GM19467 (cell line): ENCODE data around the gene PARP3.
A peak's percentile ranks its signal among the peaks of the same experiment; 100 is the strongest.
"Not testable (repeated sequence)": the region's sequence is repeated elsewhere in the genome, so short reads cannot be mapped to it uniquely, and the experiment has no call there.

Source experiments
- ATAC-seq: cut with Tn5 transposase; IDR thresholded peaks from one replicate; pipeline ENCODE4 v1.9.1; 2021; ENCODE audit warnings: mild to moderate bottlenecking, moderate library complexity; ENCODE audit not compliant: unreplicated experiment

PARP3 gene

GRCh38 chr3:51941798-51942602, at the start of gene PARP3, which contains the start of gene RRP9:
Gene PARP3 (plus strand): TSS chr3:51942363. CDS start chr3:51943356, 993 bp downstream.
Gene RRP9 (minus strand): TSS chr3:51941904. CDS start chr3:51941867, 37 bp downstream.
- ATAC-seq = peak; percentile 90

GRCh38 chr3:51894391-51894790, 47.8 kb upstream of the PARP3 start:
- ATAC-seq = no peak

GRCh38 chr3:51894939-51895338, 47.2 kb upstream of the PARP3 start:
- no peak for ATAC-seq

- ATAC-seq = no peak
Measured at GRCh38 chr3:51896607-51897305, 45.4 kb upstream of the PARP3 start.

GRCh38 chr3:51897391-51897790, 44.8 kb upstream of the PARP3 start:
- no peak for ATAC-seq

GRCh38 chr3:51900043-51900442, 42.1 kb upstream of the PARP3 start:
- ATAC-seq = not testable (repeated sequence)

- ATAC-seq = not testable (repeated sequence)
Measured at GRCh38 chr3:51902361-51902760, 39.8 kb upstream of the PARP3 start.

GRCh38 chr3:51904034-51904823, 37.9 kb upstream of the PARP3 start:
- no peak for ATAC-seq

- ATAC-seq = no peak
Measured at GRCh38 chr3:51908026-51908425, 34.1 kb upstream of the PARP3 start.

GRCh38 chr3:51916418-51916817, 25.7 kb upstream of the PARP3 start:
- no peak for ATAC-seq

- ATAC-seq = no peak
Measured at GRCh38 chr3:51921081-51921578, 21.0 kb upstream of the PARP3 start.

GRCh38 chr3:51927061-51927977, 14.8 kb upstream of the PARP3 start:
- ATAC-seq = no peak

GRCh38 chr3:51928438-51928837, 13.7 kb upstream of the PARP3 start:
- no peak for ATAC-seq

- not testable (repeated sequence) for ATAC-seq
Measured at GRCh38 chr3:51928981-51929380, 13.2 kb upstream of the PARP3 start.

- ATAC-seq = no peak
Measured at GRCh38 chr3:51929420-51930003, 12.7 kb upstream of the PARP3 start.

GRCh38 chr3:51930439-51930838, 11.7 kb upstream of the PARP3 start:
- no peak for ATAC-seq

- ATAC-seq = no peak
Measured at GRCh38 chr3:51931756-51932155, 10.4 kb upstream of the PARP3 start.

GRCh38 chr3:51932471-51933370, 9.4 kb upstream of the PARP3 start:
- no peak for ATAC-seq
